MM.1S (cell line): Measurements from ENCODE around the gene ZPR1.

Experiments
- DNase-seq: peaks from one replicate; pipeline ENCODE4 v3.0.0-alpha.2; 2015
- H2AFZ ChIP-seq: fragments of 300-600 bp; sonication (generic); 2 replicates; pipeline ENCODE4 v1.6.0; 2016; ENCODE audit warnings: antibody characterized with exemption, low read length
- H3F3A ChIP-seq: fragments of 300-600 bp; sonication (generic); 2 replicates; pipeline ENCODE4 v1.6.1; 2016; ENCODE audit warnings: mild to moderate bottlenecking, antibody characterized with exemption, low read length, moderate library complexity, mixed read lengths; ENCODE audit not compliant: insufficient read depth
- H3K27ac ChIP-seq: fragments of 300-600 bp; sonication (generic); 2 replicates; pipeline ENCODE4 v1.5.1; 2016; ENCODE audit warnings: mild to moderate bottlenecking, low read length
- H3K27me3 ChIP-seq: fragments of 300-600 bp; sonication (generic); replicated peaks from 2 replicates; pipeline ENCODE4 v1.6.0; 2016; ENCODE audit warnings: low read length; ENCODE audit not compliant: insufficient read depth
- H3K36me3 ChIP-seq: fragments of 300-600 bp; sonication (generic); replicated peaks from 2 replicates; pipeline ENCODE4 v1.6.1; 2016; ENCODE audit warnings: mild to moderate bottlenecking, low read length, mixed read lengths; ENCODE audit not compliant: insufficient read depth
- H3K4me1 ChIP-seq: fragments of 300-600 bp; sonication (generic); 2 replicates; pipeline ENCODE4 v1.6.1; 2016; ENCODE audit warnings: low read length, mixed read lengths
- H3K4me2 ChIP-seq: fragments of 300-600 bp; sonication (generic); 2 replicates; pipeline ENCODE4 v1.6.0; 2016; ENCODE audit warnings: low read depth, low read length
- H3K4me3 ChIP-seq: fragments of 300-600 bp; sonication (generic); 2 replicates; pipeline ENCODE4 v1.5.1; 2016; ENCODE audit warnings: low read length, mixed read lengths
- H3K79me2 ChIP-seq: fragments of 300-600 bp; sonication (generic); 2 replicates; pipeline ENCODE4 v1.6.1; 2016; ENCODE audit warnings: mixed run types, low read length, mixed read lengths
- H3K9ac ChIP-seq: fragments of 300-600 bp; sonication (generic); 2 replicates; pipeline ENCODE4 v1.6.1; 2016; ENCODE audit warnings: low read length, mixed read lengths
- H3K9me2 ChIP-seq: fragments of 300-600 bp; sonication (generic); replicated peaks from 2 replicates; pipeline ENCODE4 v1.6.1; 2016; ENCODE audit warnings: mild to moderate bottlenecking, low read length, mixed read lengths; ENCODE audit not compliant: insufficient read depth
- H3K9me3 ChIP-seq: fragments of 300-600 bp; sonication (generic); replicated peaks from 2 replicates; pipeline ENCODE4 v1.6.1; 2016; ENCODE audit warnings: mild to moderate bottlenecking, low read length, mixed read lengths; ENCODE audit not compliant: insufficient read depth
- H4K20me1 ChIP-seq: fragments of 300-600 bp; sonication (generic); 2 replicates; pipeline ENCODE4 v1.6.1; 2016; ENCODE audit warnings: mild to moderate bottlenecking, low read length, moderate library complexity, mixed read lengths; ENCODE audit not compliant: insufficient read depth
- EZH2 ChIP-seq: fragments of 300-600 bp; sonication (generic); optimal IDR thresholded peaks from 2 replicates; pipeline ENCODE3; 2017; ENCODE audit warnings: low read depth, mild to moderate bottlenecking, antibody characterized with exemption, low read length, mixed read lengths
- EZH2phosphoT487 ChIP-seq: fragments of 300-600 bp; sonication (generic); IDR thresholded peaks from 2 replicates; pipeline ENCODE4 v1.6.1; 2018; ENCODE audit warnings: antibody characterized with exemption, low read length
- TF ChIP-seq, protein P1 (sequence below): fragments of 300-600 bp; sonication (generic); IDR thresholded peaks from 2 replicates; pipeline ENCODE4 v1.5.1; 2016; ENCODE audit warnings: antibody characterized with exemption, low read length, mixed read lengths

The ZPR1 gene

GRCh38 chr11:116732271-116733042 lies 55.4 kb downstream of the ZPR1 start:
- Histone ChIP-seq H3K4me1 (no peaks in the 10 kb centered on the region), H3F3A (no peaks in the 10 kb centered on the region), H3K4me3 (no peak overlapping the region), H3K36me3 (no peaks in the 10 kb centered on the region), H3K4me2 (no peak overlapping the region), H3K9me2 (no peaks in the 10 kb centered on the region), H3K9ac (no peak overlapping the region), H3K27ac (no peak overlapping the region), H2AFZ (no peak overlapping the region), H4K20me1 (no peaks in the 10 kb centered on the region), H3K79me2 (no peaks in the 10 kb centered on the region), H3K27me3 (no peaks in the 10 kb centered on the region), H3K9me3 (no peaks in the 10 kb centered on the region)
- peak; percentile 52 for DNase-seq
- TF ChIP-seq EZH2 (no peak), EZH2phosphoT487 (no peak)
- TF ChIP-seq, protein P1, sequence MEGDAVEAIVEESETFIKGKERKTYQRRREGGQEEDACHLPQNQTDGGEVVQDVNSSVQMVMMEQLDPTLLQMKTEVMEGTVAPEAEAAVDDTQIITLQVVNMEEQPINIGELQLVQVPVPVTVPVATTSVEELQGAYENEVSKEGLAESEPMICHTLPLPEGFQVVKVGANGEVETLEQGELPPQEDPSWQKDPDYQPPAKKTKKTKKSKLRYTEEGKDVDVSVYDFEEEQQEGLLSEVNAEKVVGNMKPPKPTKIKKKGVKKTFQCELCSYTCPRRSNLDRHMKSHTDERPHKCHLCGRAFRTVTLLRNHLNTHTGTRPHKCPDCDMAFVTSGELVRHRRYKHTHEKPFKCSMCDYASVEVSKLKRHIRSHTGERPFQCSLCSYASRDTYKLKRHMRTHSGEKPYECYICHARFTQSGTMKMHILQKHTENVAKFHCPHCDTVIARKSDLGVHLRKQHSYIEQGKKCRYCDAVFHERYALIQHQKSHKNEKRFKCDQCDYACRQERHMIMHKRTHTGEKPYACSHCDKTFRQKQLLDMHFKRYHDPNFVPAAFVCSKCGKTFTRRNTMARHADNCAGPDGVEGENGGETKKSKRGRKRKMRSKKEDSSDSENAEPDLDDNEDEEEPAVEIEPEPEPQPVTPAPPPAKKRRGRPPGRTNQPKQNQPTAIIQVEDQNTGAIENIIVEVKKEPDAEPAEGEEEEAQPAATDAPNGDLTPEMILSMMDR: peak; percentile 75

DNA sequence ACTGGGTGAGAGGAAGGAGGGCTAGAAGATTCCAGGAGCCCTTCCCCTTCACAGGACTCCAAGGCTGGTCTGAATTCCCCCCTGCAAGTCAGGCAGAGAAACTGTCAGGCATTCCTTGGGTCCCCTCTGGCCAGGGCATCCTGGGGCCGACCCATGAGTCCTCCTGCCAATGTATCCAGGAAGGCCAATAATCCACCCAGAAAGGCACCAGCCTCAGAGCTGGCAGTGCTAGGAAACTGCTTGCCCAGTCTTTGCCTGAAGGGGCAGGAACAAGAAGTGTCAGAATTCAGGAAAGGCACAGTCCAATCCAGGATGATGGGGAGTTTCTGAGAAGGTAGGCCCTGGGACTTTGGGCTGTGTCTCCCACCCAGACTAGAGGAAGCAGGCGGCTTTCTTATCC lies 56.0 kb downstream of the ZPR1 start:
- no peaks in the 10 kb centered on the region for H3K27me3 ChIP-seq
- H3K36me3 ChIP-seq: no peaks in the 10 kb centered on the region
- H3K9me2 ChIP-seq: no peaks in the 10 kb centered on the region
- no peaks in the 10 kb centered on the region for H3K4me1 ChIP-seq
- H3K4me3 ChIP-seq: no peak overlapping the region
- no peak overlapping the region for H3K4me2 ChIP-seq
- DNase-seq: no peak
- no peak overlapping the region for H3K9ac ChIP-seq
- H2AFZ ChIP-seq: no peak overlapping the region
- no peak overlapping the region for H3K27ac ChIP-seq
- no peaks in the 10 kb centered on the region for H3F3A ChIP-seq
- H3K9me3 ChIP-seq: no peaks in the 10 kb centered on the region
- no peaks in the 10 kb centered on the region for H3K79me2 ChIP-seq
- TF ChIP-seq, protein P1: no peak
- no peak for TF ChIP-seq EZH2phosphoT487
- no peak for TF ChIP-seq EZH2
- no peaks in the 10 kb centered on the region for H4K20me1 ChIP-seq

DNA sequence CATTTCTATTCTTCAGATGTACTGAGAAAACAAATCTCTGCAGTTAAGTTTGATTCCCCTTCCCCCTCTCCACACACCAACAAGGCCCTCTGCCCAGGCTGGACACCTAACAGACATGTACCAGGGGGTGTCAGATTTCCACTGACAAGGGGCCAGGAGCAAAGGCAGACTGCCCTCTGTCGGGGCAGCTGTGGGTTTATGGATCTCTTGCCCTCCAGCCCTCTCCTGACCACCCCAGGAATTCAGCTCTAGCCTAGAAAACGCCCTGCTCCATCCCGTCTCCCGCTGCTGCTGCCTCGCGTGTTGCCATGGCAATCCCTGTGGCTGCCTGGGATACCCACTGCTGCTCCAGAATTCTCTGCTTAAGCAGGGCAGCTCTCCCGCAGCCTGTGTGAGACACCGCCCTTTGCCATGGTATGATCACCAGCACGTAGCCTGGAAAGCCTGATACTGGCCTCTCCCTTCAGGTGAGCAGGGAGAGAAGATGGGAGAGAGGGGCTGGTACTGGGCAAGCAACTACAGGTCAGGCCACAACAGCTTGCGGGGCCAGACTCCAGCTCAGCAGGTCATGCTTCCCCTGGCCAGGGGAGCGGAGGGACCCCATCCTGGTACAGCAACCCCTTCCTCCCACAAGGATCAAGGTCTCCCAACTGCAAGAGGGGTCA lies 56.6 kb downstream of the ZPR1 start:
- no peaks in the 10 kb centered on the region for H4K20me1 ChIP-seq
- no peak for DNase-seq
- H3K9me2 ChIP-seq: no peaks in the 10 kb centered on the region
- H3K9me3 ChIP-seq: no peaks in the 10 kb centered on the region
- no peak overlapping the region for H3K27ac ChIP-seq
- H3K4me2 ChIP-seq: no peak overlapping the region
- no peaks in the 10 kb centered on the region for H3K27me3 ChIP-seq
- no peaks in the 10 kb centered on the region for H3K79me2 ChIP-seq
- no peaks in the 10 kb centered on the region for H3K36me3 ChIP-seq
- H3K4me3 ChIP-seq: no peak overlapping the region
- no peaks in the 10 kb centered on the region for H3F3A ChIP-seq
- H3K9ac ChIP-seq: no peak overlapping the region
- no peak overlapping the region for H2AFZ ChIP-seq
- TF ChIP-seq EZH2phosphoT487: no peak
- no peak for TF ChIP-seq EZH2
- TF ChIP-seq, protein P1: no peak
- no peaks in the 10 kb centered on the region for H3K4me1 ChIP-seq
